ENCODE data around the gene MYL3.

- TF ChIP-seq POLR2AphosphoS5 (IDR thresholded peaks at IDR 0.05) (no peak), CTCF (IDR thresholded peaks at IDR 0.05) (no peak)
Observed at GRCh38 chr3:46883054-46883829, 20.0 kb upstream of the MYL3 start.

Data from breast epithelium (tissue), 3 donors.